Measurements from ENCODE around the gene SPOPL. TPM values are rescaled to one million over a fixed set of nuclear protein-coding genes. Genes with fewer than 3 reads are reported as not detected.

The SPOPL gene
- total RNA-seq, 1 donor, result 21.6 TPM

- TF ChIP-seq, protein P1, sequence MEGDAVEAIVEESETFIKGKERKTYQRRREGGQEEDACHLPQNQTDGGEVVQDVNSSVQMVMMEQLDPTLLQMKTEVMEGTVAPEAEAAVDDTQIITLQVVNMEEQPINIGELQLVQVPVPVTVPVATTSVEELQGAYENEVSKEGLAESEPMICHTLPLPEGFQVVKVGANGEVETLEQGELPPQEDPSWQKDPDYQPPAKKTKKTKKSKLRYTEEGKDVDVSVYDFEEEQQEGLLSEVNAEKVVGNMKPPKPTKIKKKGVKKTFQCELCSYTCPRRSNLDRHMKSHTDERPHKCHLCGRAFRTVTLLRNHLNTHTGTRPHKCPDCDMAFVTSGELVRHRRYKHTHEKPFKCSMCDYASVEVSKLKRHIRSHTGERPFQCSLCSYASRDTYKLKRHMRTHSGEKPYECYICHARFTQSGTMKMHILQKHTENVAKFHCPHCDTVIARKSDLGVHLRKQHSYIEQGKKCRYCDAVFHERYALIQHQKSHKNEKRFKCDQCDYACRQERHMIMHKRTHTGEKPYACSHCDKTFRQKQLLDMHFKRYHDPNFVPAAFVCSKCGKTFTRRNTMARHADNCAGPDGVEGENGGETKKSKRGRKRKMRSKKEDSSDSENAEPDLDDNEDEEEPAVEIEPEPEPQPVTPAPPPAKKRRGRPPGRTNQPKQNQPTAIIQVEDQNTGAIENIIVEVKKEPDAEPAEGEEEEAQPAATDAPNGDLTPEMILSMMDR (IDR thresholded peaks at IDR 0.05; ENCODE audit: insufficient read depth, low read depth, low read length), result no peak
- H3K4me3 ChIP-seq (ENCODE audit: low read depth, low read length), result no peak overlapping the region
- no peak for DNase-seq (ENCODE audit: low read depth)
Observed at GRCh38 chr2:138485019-138485418, 16.6 kb upstream of the SPOPL start.

DNA sequence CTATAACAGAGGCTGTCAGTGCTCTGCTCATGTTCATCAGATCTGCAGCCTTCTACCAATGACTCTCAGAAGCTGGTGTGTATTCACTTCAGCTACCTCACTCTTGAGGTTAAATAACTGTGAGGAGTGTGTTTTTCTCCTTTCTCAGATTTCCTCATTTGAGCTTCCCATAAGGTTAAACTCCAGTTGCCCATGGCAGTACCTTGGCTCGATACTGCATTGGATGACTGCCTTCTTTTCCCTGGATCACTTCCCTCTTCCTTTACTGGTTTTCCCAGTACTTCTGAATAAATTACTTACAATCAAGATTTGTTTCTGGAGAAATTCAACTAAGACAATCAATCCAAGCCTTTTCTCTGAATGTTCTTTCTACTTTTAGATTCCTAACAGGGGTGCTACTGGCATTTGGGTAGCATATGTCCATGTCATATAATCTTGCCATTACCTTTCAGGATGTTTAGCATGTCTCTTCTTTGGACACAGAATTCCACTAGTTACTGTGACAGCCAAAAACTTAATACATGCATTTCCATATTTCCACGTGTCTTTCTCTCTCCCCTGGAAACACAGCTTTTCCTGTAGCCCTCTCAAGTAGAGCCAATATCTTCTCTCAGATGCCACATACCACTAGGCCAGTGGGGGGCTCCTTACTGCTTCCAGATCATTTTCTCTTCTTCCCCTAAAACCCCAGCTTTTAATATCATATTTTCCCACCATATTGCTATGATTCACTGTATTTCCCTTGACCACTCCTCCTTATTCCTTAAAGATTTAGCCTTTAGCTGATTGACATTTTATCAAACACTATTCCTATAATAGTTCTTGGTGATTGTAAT is 15.0 kb upstream of the SPOPL start:
- TF ChIP-seq, protein P1 (IDR thresholded peaks at IDR 0.05; ENCODE audit: insufficient read depth, low read depth, low read length), result peak; percentile 25
- H3K4me3 ChIP-seq (ENCODE audit: low read depth, low read length), result no peak overlapping the region
- DNase-seq (ENCODE audit: low read depth), result no peak

- DNase-seq (ENCODE audit: low read depth), result no peak
- TF ChIP-seq, protein P1 (IDR thresholded peaks at IDR 0.05; ENCODE audit: insufficient read depth, low read depth, low read length), result no peak
- no peak overlapping the region for H3K4me3 ChIP-seq (ENCODE audit: low read depth, low read length)
Observed at GRCh38 chr2:138490673-138491494, 10.7 kb upstream of the SPOPL start.

DNA sequence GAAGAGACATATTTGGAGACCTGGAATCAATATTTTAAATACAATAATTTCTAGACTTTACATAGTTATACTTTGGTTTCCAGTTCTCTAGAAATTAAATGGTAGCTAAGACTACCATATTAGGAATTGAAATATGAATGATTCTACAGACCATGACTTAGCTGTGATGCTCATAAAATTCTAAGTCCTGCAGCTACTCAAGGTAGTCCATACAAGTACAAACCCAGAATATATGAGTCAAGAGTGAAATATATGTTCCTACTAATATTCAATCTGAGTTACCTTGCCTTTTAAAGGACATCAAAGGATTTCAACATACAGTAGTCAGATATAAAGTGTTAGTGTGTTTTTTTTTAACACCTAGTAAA is 10.1 kb upstream of the SPOPL start:
- no peak for DNase-seq (ENCODE audit: low read depth)
- TF ChIP-seq, protein P1 (IDR thresholded peaks at IDR 0.05; ENCODE audit: insufficient read depth, low read depth, low read length), result no peak
- H3K4me3 ChIP-seq (ENCODE audit: low read depth, low read length), result no peak overlapping the region

- no peak for DNase-seq (ENCODE audit: low read depth)
- TF ChIP-seq, protein P1 (IDR thresholded peaks at IDR 0.05; ENCODE audit: insufficient read depth, low read depth, low read length), result no peak
- no peak overlapping the region for H3K4me3 ChIP-seq (ENCODE audit: low read depth, low read length)
Observed at GRCh38 chr2:138492160-138492559, 9.4 kb upstream of the SPOPL start.

- TF ChIP-seq, protein P1 (IDR thresholded peaks at IDR 0.05; ENCODE audit: insufficient read depth, low read depth, low read length), result no peak
- no peak for DNase-seq (ENCODE audit: low read depth)
- no peak overlapping the region for H3K4me3 ChIP-seq (ENCODE audit: low read depth, low read length)
Observed at GRCh38 chr2:138493334-138493733, 8.2 kb upstream of the SPOPL start.

Data from fibroblast of villous mesenchyme (primary cell).